ENCODE data around the gene EHBP1.

GRCh38 chr2:62741127-62741526 is 35.6 kb downstream of the EHBP1 start:
- TF ChIP-seq CTCF (IDR thresholded peaks at IDR 0.05): no peak
- no peak for TF ChIP-seq POLR2A (IDR thresholded peaks at IDR 0.05)

Measured in uterus (tissue), 2 donors.